HG02623 (cell line): Measurements from ENCODE around the gene NTHL1.
"Not testable (repeated sequence)": the region's sequence is repeated elsewhere in the genome, so short reads cannot be mapped to it uniquely, and the experiment has no call there.

Source experiments
- ATAC-seq: cut with Tn5 transposase; IDR thresholded peaks from one replicate; pipeline ENCODE4 v1.9.1; 2021; ENCODE audit warnings: moderate library complexity; ENCODE audit not compliant: unreplicated experiment

NTHL1 gene

DNA sequence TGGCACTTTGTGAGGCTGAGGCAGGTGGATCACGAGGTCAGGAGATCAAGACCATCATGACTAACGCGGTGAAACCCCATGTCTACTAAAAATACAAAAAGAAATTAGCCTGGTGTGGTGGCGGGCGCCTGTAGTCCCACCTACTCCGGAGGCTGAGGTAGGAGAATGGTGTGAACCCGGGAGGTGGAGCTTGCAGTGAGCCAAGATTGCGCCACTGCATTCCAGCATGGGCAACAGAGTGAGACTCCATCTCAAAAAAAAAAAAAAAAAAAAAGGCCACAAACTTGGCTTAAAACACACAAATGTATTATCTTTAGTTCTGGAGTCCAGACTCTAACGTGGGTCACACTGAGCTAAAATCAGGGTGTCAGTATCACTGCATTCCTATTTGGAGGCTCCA is 35.9 kb downstream of the NTHL1 start:
- not testable (repeated sequence) for ATAC-seq

DNA sequence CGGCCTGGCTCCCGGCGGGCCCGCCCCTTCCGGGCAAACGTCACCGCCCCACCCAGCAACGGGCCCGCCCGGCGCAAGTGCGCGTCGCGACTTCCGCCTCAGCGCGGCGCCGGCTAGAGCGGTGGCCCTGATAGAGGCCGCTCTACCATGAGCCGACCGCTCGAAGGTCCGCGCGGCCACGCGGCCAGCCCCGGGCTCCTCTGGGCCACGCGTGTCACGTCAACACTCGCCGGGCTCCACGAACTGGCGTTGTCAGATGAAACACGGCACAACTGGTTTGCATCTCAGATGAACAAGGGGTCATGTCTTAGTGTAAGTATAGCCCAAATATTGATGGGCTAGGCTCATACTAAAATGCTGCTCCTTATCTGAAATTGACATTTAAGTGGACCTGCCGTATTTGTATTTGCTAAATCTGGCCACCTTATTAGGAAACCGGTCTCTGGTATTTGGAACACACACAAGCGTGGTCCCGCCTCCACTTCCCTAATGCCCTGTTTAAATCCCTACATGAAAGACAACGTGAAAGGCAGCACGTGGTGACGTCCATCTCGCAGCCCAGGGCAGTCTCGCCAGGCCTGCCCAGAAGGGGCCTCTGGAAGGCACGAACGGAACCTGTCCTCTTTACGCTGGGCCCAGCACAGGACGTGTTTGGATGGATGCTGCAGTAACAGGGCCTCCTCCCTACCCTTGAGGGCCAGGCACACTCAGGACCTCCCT is 37.7 kb downstream of the NTHL1 start, which contains the start of gene ZNF598:
ZNF598 (minus strand) TSS at position 31 of the 720 bp plus-strand sequence.
- peak; percentile 65 for ATAC-seq

DNA sequence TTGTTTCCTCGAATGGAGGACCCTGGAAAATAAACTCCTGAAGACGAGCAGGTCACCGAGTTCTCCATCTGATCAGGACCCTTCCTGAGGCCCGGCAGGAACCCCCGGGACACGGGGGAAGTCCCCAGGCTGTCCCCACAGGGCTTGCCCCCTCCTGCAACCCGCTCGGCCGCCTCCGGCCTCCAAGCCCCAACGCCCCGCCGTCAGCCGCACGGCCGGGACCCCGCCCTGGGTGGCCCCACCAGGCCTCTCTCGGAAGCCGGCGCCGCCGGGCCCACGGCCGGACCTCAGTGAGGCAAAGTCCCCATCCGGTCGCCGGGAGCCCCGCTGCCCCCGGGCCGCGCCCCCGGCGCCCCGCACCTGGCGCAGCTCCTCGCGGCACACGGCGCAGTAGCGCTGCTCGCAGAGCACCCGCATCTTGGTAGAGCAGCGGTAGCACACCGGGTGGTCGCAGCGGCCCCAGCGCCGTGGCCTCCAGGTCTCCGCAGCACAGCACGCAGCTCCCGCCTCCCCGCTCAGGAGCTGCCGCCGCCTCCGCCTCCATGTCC is 38.4 kb downstream of the NTHL1 start:
- ATAC-seq = peak; percentile 25

DNA sequence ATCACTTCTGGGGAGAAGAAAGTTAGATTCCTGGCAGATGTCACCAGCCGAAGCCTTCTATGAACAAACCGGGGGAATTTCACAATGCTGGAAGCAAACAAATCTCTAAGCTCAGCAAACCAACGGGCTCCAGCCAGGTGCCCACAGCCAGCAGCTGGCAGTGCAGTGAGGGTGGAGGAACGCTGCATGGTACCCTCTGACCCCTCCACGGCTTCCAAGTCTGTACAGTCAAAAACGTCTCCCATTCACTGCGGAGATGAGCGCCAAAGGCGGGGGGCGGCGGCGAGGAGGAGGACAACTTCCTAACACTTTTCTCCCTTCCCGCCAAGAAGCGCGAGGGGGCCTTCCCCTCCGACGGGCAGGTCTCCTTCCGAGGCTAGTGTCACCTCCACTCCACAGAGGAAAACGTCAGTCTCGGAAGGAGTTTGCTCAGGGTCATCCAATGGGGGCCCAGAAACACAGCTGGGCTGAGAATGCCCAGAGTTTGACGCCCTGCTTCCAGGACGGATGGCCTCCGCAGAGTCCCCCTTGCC is 38.9 kb downstream of the NTHL1 start:
- no peak for ATAC-seq

DNA sequence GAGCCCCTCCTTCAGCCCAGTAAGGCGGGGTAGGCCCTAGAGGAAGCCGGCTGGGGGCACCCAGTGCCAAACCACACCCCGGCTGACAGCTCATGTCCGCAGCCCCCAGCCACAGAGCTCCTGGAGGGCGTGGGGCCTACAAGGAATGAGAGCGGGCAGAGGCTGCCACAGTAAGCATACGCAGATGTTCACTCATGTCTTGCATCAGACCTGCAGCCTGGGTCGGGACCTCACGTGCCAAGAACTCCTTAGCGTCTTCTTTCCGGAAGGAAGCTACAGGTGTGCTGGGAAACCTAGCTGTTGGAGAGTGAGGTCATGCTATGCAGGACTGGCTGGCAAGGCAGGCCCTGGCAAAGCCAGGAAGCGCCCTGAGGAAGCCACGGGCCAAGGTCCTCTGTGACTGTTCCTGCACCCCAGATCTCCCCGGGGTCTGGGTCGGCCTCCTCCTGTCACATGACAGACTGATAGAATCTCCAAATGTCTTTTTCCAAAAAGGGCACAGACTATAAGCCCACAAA is 39.6 kb downstream of the NTHL1 start:
- ATAC-seq = no peak

DNA sequence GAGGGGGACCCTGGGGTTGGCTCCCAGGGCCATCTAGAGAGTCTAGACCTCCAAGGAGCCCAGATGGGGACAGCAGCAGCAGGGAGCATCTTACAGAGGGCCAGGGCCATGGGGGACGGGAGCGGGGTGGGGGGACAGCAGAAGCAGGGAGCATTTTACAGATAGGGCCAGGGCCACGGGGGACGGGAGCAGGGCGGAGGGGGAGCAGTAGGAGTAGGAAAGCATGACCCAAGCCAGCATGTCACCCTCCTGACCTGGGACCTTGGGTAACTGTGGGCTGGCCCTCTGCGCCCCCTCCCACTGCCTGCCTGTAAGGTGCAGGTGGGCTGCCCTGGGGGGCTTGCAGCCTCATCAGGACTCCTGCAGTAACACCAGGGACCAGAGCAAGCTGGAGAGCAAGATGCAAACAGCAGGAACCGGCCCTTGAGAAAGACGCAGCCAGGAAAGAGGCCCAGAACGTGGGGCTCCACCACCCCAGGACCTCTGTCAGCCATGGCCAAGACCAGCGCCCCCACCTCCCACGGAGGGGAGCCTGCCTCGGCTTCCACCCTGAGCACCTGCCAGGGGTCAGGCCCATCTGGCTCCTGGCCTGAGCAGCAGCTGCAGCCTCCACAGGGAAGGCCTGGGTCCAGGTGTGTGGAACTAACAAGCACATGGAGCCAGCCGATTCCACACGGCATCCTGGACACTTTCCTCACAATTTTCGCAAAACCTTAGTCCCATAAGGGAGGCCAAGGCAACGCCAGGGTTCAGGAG is 40.4 kb downstream of the NTHL1 start:
- ATAC-seq = no peak

DNA sequence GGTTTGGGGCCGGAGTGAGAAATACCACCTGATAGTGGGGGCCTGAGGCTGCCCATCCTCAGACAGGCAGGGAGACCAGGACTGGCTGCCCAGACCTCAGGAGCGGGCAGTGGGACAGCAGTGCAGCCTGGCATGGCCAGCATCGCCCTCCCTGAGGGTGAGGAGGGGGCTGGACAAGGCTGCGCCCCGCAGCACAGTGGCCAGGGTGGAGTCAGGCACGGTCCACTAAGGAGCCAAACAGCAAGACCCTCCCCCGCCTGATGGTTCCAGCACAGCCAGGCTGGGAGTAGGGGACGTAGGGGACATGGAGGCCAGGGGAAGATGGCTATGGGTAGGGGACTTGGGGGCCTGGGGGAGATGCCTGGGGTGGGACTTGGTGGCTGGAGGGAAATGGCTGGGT is 41.3 kb downstream of the NTHL1 start:
- no peak for ATAC-seq

DNA sequence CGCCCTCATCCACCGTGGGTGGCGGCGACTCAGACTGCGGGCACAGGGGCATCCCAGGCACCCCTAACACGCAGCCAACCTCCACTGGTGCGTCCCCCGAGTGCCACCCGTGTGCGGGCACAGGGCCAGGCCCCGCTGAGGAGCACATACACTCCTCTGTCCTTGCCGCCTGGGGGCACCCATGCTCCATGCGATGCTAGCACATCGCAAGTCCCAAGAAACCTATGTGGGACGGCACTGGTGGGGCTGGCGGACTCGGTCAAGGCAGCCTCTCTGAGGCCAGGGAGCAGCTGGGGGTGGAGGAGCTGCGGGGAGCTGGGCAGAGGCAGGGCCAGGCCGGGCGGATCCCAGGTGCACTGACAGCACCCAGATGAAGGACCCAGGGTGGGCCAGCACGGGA is 42.0 kb downstream of the NTHL1 start:
- ATAC-seq = no peak

DNA sequence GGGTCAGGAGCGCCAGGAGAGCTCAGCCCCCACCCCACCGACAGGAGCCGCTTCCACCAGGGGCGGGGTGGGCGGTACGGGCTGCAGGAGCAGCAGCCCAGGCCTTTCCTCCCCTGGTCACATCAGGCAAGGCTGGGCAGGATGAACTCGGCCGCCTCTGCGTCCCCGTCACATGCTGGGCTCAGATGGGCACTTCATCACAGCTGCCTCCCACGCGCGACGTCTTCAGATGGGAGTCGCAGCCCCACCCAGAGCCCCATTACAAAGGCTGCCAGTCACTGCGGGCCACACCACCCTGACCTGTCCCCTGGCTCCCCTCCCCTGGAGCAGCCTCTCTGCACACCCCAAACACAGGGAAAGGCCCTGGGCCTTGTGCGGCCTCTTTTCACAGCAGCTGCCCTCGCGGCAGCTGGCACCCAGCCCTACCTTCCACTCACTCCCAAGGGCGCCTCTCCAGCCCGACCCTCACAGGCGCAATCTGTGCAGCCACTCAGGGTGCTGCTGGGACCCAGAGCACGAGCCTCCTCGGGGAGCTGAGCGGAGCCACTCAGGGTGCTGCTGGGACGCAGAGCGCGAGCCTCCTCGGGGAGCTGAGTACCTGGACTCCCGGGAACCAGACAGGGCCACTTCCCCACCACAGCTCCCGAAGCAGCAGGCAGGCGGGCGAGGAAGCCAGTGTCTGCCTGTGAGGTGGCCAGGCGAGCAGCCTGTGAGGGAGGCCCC is 42.7 kb downstream of the NTHL1 start:
- no peak for ATAC-seq

DNA sequence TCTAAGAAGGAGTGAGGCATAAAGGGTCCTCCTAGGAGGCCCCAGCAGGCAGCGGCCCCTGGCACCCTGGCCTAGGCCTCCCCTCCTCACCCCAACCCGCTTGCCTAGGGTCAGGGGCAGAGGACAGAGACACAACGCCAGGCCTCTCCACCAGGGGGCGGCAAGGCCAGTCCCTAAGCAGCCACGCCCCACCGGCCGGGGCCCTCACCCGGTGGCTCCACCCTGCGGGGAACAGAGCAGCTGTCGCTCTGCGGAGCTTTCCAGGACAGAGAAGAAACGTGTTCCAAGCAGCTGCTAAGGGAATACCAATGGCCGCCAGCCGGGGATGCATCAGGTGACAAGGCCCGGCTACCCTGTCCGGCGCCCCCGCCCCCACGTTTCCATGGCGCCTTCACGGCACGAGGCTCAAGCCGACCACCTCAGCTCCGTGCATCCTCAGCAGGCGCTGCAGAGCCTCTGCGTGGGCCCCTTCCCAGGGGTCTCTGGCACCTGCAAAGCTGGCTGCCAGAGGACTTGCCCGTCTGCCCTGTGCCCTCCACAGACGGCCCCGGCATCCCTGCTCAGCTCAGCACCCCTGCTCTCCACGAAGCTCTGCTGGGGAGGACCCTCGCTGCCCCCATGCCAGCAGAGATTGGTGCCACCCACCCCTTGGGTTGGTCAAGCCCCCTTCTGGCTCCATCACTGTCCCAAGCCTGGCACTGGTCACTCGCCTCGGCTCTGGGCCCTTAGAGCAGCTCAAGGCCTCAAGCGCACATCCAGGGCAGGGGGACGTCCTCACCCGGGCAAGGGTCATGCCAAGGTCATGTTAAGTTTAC is 43.6 kb downstream of the NTHL1 start:
- no peak for ATAC-seq

DNA sequence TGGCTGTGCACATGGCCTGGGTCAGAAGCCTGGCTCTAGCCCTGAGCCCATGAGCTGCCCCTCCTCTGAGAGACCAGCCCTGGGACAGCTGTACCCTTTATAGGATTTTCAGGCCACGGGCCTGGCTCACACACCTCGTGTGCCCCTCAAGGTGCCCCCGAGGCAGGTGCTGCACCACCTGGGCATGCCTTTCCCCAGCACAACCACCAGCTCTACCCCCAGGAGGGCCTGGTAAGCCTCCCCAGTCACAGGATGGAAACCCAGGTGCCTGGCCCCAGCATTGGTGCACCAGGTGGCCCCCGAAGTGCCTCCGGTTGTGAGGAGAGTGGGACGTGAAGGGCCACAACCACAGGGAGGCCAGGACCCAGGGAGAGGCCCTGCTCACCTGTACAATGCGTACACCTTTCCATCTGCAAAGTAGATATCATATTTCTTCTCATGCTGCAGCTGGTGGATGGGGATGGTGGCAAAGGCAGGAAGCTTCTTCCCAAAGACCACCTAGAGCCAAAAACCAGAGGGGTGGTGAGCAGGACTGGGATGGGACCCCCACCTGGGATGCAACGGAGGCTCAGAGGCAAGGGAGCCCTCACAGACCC is 44.3 kb downstream of the NTHL1 start:
- ATAC-seq = no peak

DNA sequence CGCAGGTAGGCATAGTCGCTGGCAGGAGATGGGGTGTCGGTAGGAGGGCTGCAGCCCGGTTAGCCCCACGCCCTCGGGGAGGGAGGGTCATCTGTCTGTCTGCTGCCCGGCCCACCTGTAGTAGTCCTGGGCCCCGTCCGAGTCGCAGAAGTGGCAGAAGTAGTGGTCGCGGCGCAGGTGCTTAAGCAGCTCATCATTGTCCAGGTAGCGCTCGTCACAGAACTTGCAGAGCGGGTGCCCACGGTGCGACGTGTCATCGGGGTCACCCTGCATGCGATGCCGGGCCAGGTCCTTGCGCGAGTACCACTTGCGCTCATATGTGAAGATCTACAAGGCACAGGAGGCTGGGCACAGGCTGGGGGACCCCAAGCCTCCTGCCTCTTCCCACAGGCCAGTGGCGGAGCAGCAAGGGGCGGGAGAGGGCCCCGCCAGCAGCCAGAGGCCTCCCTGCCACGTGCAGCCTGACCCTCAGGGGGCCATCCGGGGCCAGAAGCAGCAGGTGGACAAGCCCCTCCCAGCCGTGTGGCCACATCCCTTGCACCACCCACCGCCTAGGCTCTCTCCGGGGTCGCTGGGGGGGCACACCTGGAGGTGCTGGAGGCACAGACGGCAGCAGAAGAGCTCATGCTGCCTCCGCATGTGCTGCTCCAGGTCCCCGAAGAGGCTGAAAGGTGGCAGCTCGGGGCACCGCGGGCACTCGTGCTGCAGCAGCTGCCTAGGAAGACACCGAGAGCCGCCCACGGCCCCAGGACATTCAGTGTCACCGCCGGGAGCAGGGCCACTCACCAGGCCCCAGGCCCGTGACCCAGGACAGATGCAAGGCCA is 45.0 kb downstream of the NTHL1 start:
- ATAC-seq = no peak

DNA sequence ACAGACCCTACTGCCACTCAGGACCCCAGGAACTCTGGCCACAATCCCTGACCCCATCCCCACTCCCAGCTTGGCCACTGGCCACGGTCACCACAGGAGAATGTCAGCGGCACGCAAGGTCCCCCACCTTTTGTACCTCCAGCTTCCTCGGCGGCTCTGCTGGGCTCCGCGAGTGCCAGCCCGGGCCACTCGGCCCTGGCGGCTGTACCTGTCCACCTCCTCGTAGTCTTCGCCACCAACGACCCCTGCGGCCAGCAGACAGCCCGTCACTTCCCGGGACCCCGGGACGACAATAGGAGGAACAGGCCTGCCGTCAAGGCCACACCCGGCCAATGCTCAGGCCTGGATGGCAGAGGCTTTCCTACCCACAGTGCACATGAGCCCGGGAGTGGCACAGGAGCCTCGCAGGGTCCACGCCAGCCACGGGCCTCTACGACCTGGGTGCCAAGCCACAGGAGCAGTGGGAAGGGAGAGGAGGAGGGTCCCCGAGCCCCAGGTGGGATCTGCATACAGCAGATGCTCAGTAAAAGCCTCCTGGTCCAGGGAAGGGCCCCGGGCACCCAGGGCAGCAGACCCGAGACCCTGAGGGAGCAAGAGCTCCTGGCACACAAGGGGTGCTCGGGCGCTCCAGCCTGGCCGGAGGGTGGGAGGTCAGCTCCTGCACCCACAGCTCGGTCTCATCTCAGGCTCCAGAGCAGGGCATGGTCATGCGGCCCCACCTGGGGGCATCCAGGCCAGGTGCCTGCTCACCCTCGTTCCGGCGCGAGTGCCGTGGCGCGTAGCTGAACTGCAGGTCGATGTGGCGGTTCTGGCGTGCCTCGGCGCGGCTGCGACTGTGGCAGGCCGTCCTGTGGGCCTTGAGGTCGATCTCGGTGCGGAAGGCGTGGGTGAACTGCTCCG is 45.9 kb downstream of the NTHL1 start:
- ATAC-seq = no peak

DNA sequence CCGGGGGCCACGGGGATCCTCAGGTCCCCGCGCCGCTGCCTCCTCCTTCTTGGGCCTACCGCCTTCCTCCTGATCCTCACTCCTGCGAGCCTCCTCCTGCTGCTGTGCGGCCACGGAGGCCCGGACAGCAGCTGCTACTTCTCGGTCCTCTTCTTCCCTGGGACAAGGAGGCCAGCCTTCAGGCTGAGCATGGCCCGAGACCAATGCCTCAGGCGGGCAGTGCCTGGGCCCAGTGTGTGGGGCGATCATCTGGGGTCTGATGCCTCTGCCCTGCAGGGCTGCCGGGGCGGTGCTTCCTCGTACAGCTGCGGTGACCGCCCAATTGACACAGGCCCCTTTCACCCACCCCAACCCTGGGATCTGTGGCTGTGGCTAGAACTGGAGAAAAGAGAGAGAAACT is 46.6 kb downstream of the NTHL1 start:
- no peak for ATAC-seq

DNA sequence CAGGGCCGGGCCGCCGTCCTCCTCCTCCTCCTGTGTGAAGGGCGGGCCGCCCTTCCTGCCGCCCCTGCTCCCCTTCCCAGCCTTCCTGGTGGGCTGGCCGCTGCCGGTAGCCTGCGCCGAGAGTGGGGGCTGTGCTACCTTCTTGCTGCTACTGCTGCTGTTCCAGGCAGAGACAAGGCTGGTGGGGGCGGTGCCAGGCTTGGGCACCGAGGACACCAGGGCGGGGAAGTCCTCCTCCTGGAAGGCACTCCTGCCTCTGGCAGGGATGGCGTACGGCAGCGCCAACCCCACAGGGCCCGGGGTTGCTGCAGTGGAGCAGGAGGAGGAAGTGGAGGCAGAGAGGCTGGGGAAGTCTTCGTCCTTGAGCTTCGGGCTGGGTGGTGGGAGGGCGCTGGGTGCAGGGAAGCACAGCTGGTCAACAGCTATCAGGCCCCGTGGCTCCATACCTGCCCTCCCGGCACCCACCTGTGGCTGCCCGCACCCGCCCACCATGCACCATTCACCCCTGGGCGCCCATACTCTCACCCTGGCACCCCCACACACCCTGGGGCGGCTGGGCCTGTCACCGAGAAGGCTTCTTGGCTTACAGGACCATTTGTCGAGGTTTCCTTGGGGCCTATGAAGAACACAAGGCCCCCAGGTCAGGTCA is 47.6 kb downstream of the NTHL1 start:
- ATAC-seq = no peak

DNA sequence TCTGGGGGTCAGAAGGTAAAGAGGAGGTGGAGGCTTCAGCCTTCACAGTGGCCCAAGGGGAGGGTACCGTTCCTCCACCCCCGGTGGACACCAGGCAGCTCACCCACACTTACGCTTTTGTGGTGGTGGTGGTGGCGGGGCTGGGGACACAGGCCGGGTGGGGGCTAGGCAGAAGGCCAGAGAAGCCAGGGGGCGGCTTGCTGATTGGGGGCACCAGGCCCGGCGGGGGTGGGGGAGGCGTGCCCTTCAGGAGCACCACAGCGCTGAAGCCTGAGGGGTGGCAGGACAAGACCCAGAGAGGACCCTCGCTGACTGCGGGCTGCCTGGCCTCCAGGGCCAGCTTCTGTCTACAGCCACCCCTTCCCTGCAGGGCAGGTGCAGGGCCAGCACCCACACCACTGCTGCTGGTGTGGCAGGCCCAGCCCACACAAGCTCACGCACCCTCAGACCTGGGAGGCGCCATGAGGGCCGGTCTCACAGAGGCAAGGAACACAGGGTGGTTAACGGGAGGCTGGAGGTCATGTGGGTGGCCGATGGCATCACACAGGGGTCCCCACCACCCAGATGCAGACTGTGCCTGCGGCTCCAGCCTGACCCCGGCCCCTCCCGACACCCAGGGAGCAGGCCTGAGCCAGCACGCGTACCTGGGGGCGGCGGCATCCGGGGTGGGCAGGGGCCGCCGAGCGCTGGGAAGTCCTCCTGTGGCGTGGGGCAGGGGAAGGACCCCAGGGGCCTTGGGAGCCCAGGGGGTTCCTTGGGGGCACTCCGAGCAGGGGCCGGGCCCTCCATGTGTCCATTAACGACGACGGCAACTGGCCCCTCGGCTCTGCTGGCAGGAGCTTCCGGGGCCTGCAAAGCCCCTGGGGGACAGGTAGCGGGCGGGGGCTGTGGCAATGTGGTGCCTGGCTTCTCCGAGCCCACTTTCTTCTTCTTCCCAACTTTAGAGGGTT is 48.5 kb downstream of the NTHL1 start:
- ATAC-seq = no peak
